K562 (cell line): ENCODE data around the gene CD68. TPM values are rescaled to one million over a fixed set of nuclear protein-coding genes. Genes with fewer than 3 reads are reported as not detected.

Experiments used
- ELF4 ChIP-seq: fragments of 450-650 bp; formaldehyde crosslinking; IDR thresholded peaks from 2 replicates; pipeline ENCODE4 v1.4.0; 2022; ENCODE audit warnings: missing genetic modification characterization
- GTF2A2 ChIP-seq: IDR thresholded peaks from 2 replicates; pipeline ENCODE4 v1.6.1; 2016; ENCODE audit warnings: mild to moderate bottlenecking, missing genetic modification characterization, missing compliant biosample characterization
- PRPF4 ChIP-seq: fragments of 200-400 bp; formaldehyde crosslinking; IDR thresholded peaks from one replicate; pipeline ENCODE4 v1.6.1; 2017; ENCODE audit warnings: low read length, low read depth, mild to moderate bottlenecking; ENCODE audit not compliant: insufficient read depth, poor library complexity, severe bottlenecking
- PTBP1 ChIP-seq: fragments of 200-400 bp; formaldehyde crosslinking; IDR thresholded peaks from 2 replicates; pipeline ENCODE4 v1.6.1; 2017; ENCODE audit warnings: low read depth, low read length
- SAFB2 ChIP-seq: fragments of 200-400 bp; formaldehyde crosslinking; IDR thresholded peaks from 2 replicates; pipeline ENCODE4 v1.6.1; 2018; ENCODE audit warnings: borderline replicate concordance, low read length, low read depth, moderate library complexity; ENCODE audit not compliant: severe bottlenecking
- polyA plus RNA-seq, 8 experiments: library from polyadenylated mRNA; depleted of rRNA in 4 of 8; stranded (reverse) in 5 of 8; unstranded in 3 of 8; fragments of >200 nt; fragmentation: Nextera tagmentation in 2 of 8; fragmentation: Illumina TruSeq in 1 of 8; extraction: Ambion mirVana in 2 of 8; extraction: Trizol in 1 of 8; gene quantifications; 2 replicates each; pipeline versions ENCODE4 v1.2.1 to v1.2.3, GENCODE V29; 2011 to 2014; ENCODE audit warnings: inconsistent platforms in 1 of 8, missing spikeins in 1 of 8
- total RNA-seq, 7 experiments: library from RNA; depleted of rRNA in 6 of 7; stranded (reverse); fragments of >200 nt in 6 of 7; fragmentation: Illumina TruSeq in 2 of 7; extraction: Trizol in 2 of 7; gene quantifications; 2 replicates each; pipeline versions ENCODE4 v1.2.1 to v1.2.3, GENCODE V29; 2011 to 2021; ENCODE audit warnings: low replicate concordance in 1 of 7
- TF ChIP-seq, protein P1 (sequence below): fragments of 150-350 bp; conservative IDR thresholded peaks from 2 replicates; pipeline ENCODE4 v1.6.1; 2014; ENCODE audit warnings: low read length
- TF ChIP-seq, protein P2 (sequence below): fragments of 150-350 bp; IDR thresholded peaks from 2 replicates; pipeline ENCODE4 v1.6.1; 2014; ENCODE audit warnings: low read depth, mild to moderate bottlenecking, low read length, borderline replicate concordance
- TF ChIP-seq, protein P3 (sequence below), 2 experiments: fragments of 450-650 bp in 1 of 2; IDR thresholded peaks; 2 replicates each; pipeline ENCODE4 v1.6.1; 2011 to 2017; ENCODE audit warnings: low read depth in 2 of 2, antibody characterized with exemption in 1 of 2, borderline replicate concordance in 1 of 2, low read length in 1 of 2, mild to moderate bottlenecking in 1 of 2, mixed read lengths in 1 of 2; ENCODE audit not compliant: control insufficient read depth in 1 of 2
- TF ChIP-seq, protein P4 (sequence below): fragments of 250-450 bp; sonication (Bioruptor Pico); IDR thresholded peaks from 2 replicates; pipeline ENCODE4 v1.5.0; 2020; ENCODE audit warnings: mild to moderate bottlenecking, borderline replicate concordance

CD68 gene
- total and polyA plus RNA-seq, 9 of the 15 experiments (the other 6 are each of a cell fraction or from before 2014, with no cell fraction given): 28.2 to 89.8 (median 37.7) TPM

DNA sequence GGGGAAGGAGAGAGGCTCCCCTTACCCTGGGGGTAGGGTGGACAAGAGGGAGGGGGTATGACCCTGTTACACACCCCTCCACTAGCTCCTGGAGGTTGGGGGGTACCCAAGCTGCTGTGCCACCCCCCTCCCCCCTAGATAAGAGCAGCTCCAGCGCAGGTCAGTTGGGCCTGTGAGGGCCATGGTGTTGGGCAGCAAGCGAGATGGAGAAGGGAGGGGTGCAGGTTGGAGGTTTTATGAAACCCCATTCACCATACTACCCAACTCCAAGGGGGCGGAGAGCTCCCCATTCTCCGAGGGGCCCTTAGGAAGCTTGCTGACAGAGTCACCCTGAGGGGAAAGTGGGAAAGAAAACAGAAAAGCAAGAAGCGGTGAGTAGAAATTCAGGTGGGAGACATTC is 12.2 kb downstream of the CD68 start (continued):
- TF ChIP-seq, protein P1, sequence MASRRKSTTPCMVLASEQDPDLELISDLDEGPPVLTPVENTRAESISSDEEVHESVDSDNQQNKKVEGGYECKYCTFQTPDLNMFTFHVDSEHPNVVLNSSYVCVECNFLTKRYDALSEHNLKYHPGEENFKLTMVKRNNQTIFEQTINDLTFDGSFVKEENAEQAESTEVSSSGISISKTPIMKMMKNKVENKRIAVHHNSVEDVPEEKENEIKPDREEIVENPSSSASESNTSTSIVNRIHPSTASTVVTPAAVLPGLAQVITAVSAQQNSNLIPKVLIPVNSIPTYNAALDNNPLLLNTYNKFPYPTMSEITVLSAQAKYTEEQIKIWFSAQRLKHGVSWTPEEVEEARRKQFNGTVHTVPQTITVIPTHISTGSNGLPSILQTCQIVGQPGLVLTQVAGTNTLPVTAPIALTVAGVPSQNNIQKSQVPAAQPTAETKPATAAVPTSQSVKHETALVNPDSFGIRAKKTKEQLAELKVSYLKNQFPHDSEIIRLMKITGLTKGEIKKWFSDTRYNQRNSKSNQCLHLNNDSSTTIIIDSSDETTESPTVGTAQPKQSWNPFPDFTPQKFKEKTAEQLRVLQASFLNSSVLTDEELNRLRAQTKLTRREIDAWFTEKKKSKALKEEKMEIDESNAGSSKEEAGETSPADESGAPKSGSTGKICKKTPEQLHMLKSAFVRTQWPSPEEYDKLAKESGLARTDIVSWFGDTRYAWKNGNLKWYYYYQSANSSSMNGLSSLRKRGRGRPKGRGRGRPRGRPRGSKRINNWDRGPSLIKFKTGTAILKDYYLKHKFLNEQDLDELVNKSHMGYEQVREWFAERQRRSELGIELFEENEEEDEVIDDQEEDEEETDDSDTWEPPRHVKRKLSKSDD: no peak
- TF ChIP-seq GTF2A2 (tag) (no peak), PRPF4 (no peak), SAFB2 (no peak), PTBP1 (no peak), ELF4 (no peak)
- TF ChIP-seq, protein P2, sequence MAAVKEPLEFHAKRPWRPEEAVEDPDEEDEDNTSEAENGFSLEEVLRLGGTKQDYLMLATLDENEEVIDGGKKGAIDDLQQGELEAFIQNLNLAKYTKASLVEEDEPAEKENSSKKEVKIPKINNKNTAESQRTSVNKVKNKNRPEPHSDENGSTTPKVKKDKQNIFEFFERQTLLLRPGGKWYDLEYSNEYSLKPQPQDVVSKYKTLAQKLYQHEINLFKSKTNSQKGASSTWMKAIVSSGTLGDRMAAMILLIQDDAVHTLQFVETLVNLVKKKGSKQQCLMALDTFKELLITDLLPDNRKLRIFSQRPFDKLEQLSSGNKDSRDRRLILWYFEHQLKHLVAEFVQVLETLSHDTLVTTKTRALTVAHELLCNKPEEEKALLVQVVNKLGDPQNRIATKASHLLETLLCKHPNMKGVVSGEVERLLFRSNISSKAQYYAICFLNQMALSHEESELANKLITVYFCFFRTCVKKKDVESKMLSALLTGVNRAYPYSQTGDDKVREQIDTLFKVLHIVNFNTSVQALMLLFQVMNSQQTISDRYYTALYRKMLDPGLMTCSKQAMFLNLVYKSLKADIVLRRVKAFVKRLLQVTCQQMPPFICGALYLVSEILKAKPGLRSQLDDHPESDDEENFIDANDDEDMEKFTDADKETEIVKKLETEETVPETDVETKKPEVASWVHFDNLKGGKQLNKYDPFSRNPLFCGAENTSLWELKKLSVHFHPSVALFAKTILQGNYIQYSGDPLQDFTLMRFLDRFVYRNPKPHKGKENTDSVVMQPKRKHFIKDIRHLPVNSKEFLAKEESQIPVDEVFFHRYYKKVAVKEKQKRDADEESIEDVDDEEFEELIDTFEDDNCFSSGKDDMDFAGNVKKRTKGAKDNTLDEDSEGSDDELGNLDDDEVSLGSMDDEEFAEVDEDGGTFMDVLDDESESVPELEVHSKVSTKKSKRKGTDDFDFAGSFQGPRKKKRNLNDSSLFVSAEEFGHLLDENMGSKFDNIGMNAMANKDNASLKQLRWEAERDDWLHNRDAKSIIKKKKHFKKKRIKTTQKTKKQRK: no peak
- TF ChIP-seq, protein P3, sequence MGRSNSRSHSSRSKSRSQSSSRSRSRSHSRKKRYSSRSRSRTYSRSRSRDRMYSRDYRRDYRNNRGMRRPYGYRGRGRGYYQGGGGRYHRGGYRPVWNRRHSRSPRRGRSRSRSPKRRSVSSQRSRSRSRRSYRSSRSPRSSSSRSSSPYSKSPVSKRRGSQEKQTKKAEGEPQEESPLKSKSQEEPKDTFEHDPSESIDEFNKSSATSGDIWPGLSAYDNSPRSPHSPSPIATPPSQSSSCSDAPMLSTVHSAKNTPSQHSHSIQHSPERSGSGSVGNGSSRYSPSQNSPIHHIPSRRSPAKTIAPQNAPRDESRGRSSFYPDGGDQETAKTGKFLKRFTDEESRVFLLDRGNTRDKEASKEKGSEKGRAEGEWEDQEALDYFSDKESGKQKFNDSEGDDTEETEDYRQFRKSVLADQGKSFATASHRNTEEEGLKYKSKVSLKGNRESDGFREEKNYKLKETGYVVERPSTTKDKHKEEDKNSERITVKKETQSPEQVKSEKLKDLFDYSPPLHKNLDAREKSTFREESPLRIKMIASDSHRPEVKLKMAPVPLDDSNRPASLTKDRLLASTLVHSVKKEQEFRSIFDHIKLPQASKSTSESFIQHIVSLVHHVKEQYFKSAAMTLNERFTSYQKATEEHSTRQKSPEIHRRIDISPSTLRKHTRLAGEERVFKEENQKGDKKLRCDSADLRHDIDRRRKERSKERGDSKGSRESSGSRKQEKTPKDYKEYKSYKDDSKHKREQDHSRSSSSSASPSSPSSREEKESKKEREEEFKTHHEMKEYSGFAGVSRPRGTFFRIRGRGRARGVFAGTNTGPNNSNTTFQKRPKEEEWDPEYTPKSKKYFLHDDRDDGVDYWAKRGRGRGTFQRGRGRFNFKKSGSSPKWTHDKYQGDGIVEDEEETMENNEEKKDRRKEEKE (IDR thresholded peaks at IDR 0.05; ENCODE audit: borderline replicate concordance in 1 of 2, control insufficient read depth in 1 of 2, low read depth in 2 of 2, low read length in 1 of 2): no peak
- TF ChIP-seq, protein P4, sequence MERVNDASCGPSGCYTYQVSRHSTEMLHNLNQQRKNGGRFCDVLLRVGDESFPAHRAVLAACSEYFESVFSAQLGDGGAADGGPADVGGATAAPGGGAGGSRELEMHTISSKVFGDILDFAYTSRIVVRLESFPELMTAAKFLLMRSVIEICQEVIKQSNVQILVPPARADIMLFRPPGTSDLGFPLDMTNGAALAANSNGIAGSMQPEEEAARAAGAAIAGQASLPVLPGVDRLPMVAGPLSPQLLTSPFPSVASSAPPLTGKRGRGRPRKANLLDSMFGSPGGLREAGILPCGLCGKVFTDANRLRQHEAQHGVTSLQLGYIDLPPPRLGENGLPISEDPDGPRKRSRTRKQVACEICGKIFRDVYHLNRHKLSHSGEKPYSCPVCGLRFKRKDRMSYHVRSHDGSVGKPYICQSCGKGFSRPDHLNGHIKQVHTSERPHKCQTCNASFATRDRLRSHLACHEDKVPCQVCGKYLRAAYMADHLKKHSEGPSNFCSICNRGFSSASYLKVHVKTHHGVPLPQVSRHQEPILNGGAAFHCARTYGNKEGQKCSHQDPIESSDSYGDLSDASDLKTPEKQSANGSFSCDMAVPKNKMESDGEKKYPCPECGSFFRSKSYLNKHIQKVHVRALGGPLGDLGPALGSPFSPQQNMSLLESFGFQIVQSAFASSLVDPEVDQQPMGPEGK (CRISPR knock-in tag): no peak
